ENCODE data around the gene HOMER2. TPM values are rescaled to one million over a fixed set of nuclear protein-coding genes. Genes with fewer than 3 reads are reported as not detected.

Gene HOMER2
- total and polyA plus RNA-seq, 2 donors (not counting 3 experiments of a cell fraction or from before 2014, with no cell fraction given), result 0.60 to 0.68 TPM

- ChIA-PET CTCF (interaction anchor here (1.4 to 1.6 kb wide), 2 partner anchors 15 to 465 kb away, joined by 3 to 5 read pairs; no protein-coding TSS in a partner anchor), POLR2A (no interaction called here)
- no TSS peak for BruUV-seq (replicated peaks)
Observed at GRCh38 chr15:82995938-82996337, 43.4 kb upstream of the HOMER2 start.

More at GRCh38 chr15:82995938-82996337, 43.4 kb upstream of the HOMER2 start:
- Histone ChIP-seq H2AFZ (ENCODE audit: low read depth, low read length) (no peak overlapping the region), H3K79me2 (ENCODE audit: control insufficient read depth, insufficient read depth, low read length) (no peaks in the 10 kb centered on the region), H3K9me3 (replicated peaks; ENCODE audit: control insufficient read depth, insufficient read depth, low read length) (no peaks in the 10 kb centered on the region), H3K27me3 (ENCODE audit: control insufficient read depth in 2 of 2, insufficient read depth in 2 of 2, low read length in 2 of 2) (no peaks in the 10 kb centered on the region), H3K9ac (replicated peaks; ENCODE audit: extremely low read depth, insufficient read depth, low read length) (no peak overlapping the region), H4K20me1 (replicated peaks; ENCODE audit: control insufficient read depth, extremely low read depth, insufficient read depth, low read length) (no peaks in the 10 kb centered on the region), H3K4me1 (ENCODE audit: control insufficient read depth, extremely low read depth, insufficient read depth, low read length) (peaks cover 3% of the 10 kb centered on the region), H3K9me1 (replicated peaks; ENCODE audit: control insufficient read depth, extremely low read depth, insufficient read depth, low read length) (no peaks in the 10 kb centered on the region), H3K4me3 (replicated peaks in 1 of 3; ENCODE audit: insufficient read depth in 1 of 3, low read depth in 1 of 3, low read length in 3 of 3) (no peak overlapping the region), H3K36me3 (ENCODE audit: control insufficient read depth in 2 of 2, extremely low read depth in 1 of 2, insufficient read depth in 2 of 2, low read length in 2 of 2) (no peaks in the 10 kb centered on the region), H3K27ac (ENCODE audit: insufficient read depth, low read depth, low read length) (no peak overlapping the region), H3K4me2 (ENCODE audit: insufficient read depth, low read length) (no peak overlapping the region)
- dilution Hi-C loops (cut with MboI; ENCODE audit: extremely low pct_ligation_motif_present, low sequenced_read_pairs) (no loop called here), intact Hi-C loops (cut with micrococcal nuclease) (no loop called here)
- FAIRE-seq, result no peak
- DNase-seq (ENCODE audit: low read depth, low spot score), result no peak
- TF ChIP-seq GATA2 (IDR thresholded peaks at IDR 0.05; ENCODE audit: insufficient read depth, insufficient read length, low read depth, low read length) (no peak), MYC (IDR thresholded peaks at IDR 0.05; ENCODE audit: low read depth, low read length) (no peak), FOS (IDR thresholded peaks at IDR 0.05; ENCODE audit: borderline replicate concordance, insufficient read depth, low read length) (no peak), CTCF (IDR thresholded peaks at IDR 0.05; ENCODE audit: extremely low read depth in 1 of 2, insufficient read depth in 1 of 2, low read depth in 1 of 2, low read length in 2 of 2) (no peak), MAX (IDR thresholded peaks at IDR 0.05; ENCODE audit: insufficient read depth, insufficient read length) (no peak), JUN (IDR thresholded peaks at IDR 0.05; ENCODE audit: borderline replicate concordance, insufficient read depth, insufficient read length, low read depth) (no peak), EZH2 (IDR thresholded peaks at IDR 0.05; ENCODE audit: borderline replicate concordance, low read depth, low read length, severe bottlenecking) (no peak), POLR2A (IDR thresholded peaks at IDR 0.05; ENCODE audit: low read depth, low read length) (no peak), POLR2AphosphoS5 (IDR thresholded peaks at IDR 0.05; ENCODE audit: insufficient read depth, low read depth, low read length) (no peak)

Data from endothelial cell of umbilical vein (primary cell).